Calu3 (cell line): ENCODE data around the gene ELAPOR1. TPM values are rescaled to one million over a fixed set of nuclear protein-coding genes. Genes with fewer than 3 reads are reported as not detected.

Experiments
- BruUV-seq: library from RNA; stranded (reverse); fragments of 400-500 nt; replicated peaks from 2 replicates; lab custom pipeline; 2021; lab: Mats Ljungman, UMichigan
- CTCF ChIA-PET: fragments of 300-600 bp; sonication (Branson Sonifier 250); formaldehyde crosslinking; loops from one replicate; lab custom pipeline; 2022; ENCODE audit warnings: antibody characterized with exemption; lab: Charles Lee
- DNase-seq: peaks from one replicate; pipeline ENCODE4 v3.0.0; 2022
- H3K27ac Mint-ChIP-seq: one replicate; pipeline ENCODE4 v1.8.0; 2022; ENCODE audit warnings: mixed read lengths; ENCODE audit not compliant: unreplicated experiment
- H3K27me3 Mint-ChIP-seq: one replicate; pipeline ENCODE4 v1.8.0; 2022; ENCODE audit warnings: mixed read lengths; ENCODE audit not compliant: unreplicated experiment
- H3K36me3 Mint-ChIP-seq: one replicate; pipeline ENCODE4 v1.8.0; 2022; ENCODE audit warnings: mild to moderate bottlenecking, moderate library complexity, mixed read lengths; ENCODE audit not compliant: insufficient read depth, unreplicated experiment
- H3K4me1 Mint-ChIP-seq: one replicate; pipeline ENCODE4 v1.8.0; 2022; ENCODE audit warnings: mild to moderate bottlenecking, low read depth, mixed read lengths; ENCODE audit not compliant: unreplicated experiment
- H3K4me3 Mint-ChIP-seq: one replicate; pipeline ENCODE4 v1.8.0; 2022; ENCODE audit warnings: mild to moderate bottlenecking, low read depth, moderate library complexity, mixed read lengths; ENCODE audit not compliant: unreplicated experiment
- H3K9me3 Mint-ChIP-seq: one replicate; pipeline ENCODE4 v1.8.0; 2022; ENCODE audit warnings: low read depth, mixed read lengths; ENCODE audit not compliant: unreplicated experiment
- intact Hi-C: fragments of 100-400 bp; cut with micrococcal nuclease; formaldehyde crosslinking; loops from one replicate; pipeline ENCODE4 v1.10.0; 2022; ENCODE audit not compliant: unreplicated experiment
- total RNA-seq: library from RNA; stranded (reverse); gene quantifications from 2 replicates; pipeline ENCODE4 v1.2.3, GENCODE V29; 2022
- TF ChIP-seq, protein P1 (sequence below): fragments of 200-600 bp; IDR thresholded peaks from one replicate; pipeline ENCODE4 v1.8.0; 2022; ENCODE audit warnings: antibody characterized with exemption; ENCODE audit not compliant: unreplicated experiment

Gene ELAPOR1
- total RNA-seq, 1 experiment from 2014 or later: 0.45 TPM

DNA sequence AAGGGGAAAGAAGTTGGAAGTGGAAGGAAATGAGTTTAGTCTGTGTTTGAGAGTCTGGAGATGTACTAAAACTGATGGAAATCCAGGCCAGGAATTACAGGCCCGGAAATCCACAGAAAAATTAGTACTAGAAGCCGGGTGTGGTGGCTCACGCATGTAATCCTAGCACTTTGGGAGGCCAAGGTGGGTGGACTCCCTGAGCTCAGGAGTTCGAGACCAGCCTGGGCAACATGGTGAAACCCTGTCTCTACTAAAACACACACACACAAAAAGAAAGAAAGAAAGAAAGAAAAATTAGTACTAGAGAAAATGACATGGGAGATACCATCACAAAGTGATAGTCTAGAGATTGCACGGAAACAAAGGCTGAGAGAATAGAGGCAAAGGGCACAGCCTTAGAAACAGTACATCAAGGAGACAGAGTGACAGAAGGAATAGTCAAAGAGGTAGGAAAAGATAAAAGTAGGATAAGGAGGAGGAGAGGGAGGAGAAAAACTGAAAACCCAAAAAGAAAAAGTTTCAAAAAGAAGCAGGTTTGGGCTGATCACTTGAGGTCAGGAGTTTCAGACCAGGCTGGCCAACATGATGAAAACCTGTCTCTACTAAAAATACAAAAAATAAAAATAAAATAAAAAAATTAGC, 33.4 kb upstream of the ELAPOR1 start:
- H3K4me3 Mint-ChIP-seq: no peak overlapping the region
- no peaks in the 10 kb centered on the region for H3K27me3 Mint-ChIP-seq
- no peak for DNase-seq
- intact Hi-C loops: no loop called here
- peaks cover 7% of the 10 kb centered on the region for H3K36me3 Mint-ChIP-seq
- no peaks in the 10 kb centered on the region for H3K4me1 Mint-ChIP-seq
- no peak overlapping the region for H3K27ac Mint-ChIP-seq
- no peaks in the 10 kb centered on the region for H3K9me3 Mint-ChIP-seq
- CTCF ChIA-PET: no interaction called here
- no TSS peak for BruUV-seq
- TF ChIP-seq, protein P1, sequence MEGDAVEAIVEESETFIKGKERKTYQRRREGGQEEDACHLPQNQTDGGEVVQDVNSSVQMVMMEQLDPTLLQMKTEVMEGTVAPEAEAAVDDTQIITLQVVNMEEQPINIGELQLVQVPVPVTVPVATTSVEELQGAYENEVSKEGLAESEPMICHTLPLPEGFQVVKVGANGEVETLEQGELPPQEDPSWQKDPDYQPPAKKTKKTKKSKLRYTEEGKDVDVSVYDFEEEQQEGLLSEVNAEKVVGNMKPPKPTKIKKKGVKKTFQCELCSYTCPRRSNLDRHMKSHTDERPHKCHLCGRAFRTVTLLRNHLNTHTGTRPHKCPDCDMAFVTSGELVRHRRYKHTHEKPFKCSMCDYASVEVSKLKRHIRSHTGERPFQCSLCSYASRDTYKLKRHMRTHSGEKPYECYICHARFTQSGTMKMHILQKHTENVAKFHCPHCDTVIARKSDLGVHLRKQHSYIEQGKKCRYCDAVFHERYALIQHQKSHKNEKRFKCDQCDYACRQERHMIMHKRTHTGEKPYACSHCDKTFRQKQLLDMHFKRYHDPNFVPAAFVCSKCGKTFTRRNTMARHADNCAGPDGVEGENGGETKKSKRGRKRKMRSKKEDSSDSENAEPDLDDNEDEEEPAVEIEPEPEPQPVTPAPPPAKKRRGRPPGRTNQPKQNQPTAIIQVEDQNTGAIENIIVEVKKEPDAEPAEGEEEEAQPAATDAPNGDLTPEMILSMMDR: no peak

DNA sequence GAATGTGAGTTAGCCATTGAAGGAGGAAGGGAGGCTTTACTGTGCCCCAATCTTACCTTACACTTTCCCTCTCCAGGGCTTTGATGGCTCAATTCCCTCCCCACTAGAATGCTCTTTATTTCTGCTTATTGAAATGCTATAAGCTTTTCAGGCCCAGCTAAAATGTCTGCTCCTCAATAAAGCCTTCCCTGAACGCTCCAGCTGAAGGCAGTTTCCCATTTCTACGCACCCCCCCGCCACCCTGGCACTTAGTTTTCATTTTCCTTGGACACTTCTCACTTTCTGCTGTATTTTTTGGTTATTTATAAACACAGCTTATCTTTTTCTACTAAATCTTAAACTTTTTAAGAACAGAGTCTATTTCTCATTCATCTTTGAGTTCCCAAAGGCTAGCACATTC, 30.4 kb upstream of the ELAPOR1 start:
- no peak for DNase-seq
- H3K9me3 Mint-ChIP-seq: no peaks in the 10 kb centered on the region
- CTCF ChIA-PET: no interaction called here
- H3K4me1 Mint-ChIP-seq: no peaks in the 10 kb centered on the region
- TF ChIP-seq, protein P1: no peak
- H3K36me3 Mint-ChIP-seq: no peaks in the 10 kb centered on the region
- H3K27ac Mint-ChIP-seq: no peak overlapping the region
- no peak overlapping the region for H3K4me3 Mint-ChIP-seq
- BruUV-seq: no TSS peak
- intact Hi-C loops: no loop called here
- no peaks in the 10 kb centered on the region for H3K27me3 Mint-ChIP-seq

- H3K27me3 Mint-ChIP-seq: no peaks in the 10 kb centered on the region
These were observed 30.0 kb upstream of the ELAPOR1 start for GRCh38 chr1:109083923-109084322.

DNA sequence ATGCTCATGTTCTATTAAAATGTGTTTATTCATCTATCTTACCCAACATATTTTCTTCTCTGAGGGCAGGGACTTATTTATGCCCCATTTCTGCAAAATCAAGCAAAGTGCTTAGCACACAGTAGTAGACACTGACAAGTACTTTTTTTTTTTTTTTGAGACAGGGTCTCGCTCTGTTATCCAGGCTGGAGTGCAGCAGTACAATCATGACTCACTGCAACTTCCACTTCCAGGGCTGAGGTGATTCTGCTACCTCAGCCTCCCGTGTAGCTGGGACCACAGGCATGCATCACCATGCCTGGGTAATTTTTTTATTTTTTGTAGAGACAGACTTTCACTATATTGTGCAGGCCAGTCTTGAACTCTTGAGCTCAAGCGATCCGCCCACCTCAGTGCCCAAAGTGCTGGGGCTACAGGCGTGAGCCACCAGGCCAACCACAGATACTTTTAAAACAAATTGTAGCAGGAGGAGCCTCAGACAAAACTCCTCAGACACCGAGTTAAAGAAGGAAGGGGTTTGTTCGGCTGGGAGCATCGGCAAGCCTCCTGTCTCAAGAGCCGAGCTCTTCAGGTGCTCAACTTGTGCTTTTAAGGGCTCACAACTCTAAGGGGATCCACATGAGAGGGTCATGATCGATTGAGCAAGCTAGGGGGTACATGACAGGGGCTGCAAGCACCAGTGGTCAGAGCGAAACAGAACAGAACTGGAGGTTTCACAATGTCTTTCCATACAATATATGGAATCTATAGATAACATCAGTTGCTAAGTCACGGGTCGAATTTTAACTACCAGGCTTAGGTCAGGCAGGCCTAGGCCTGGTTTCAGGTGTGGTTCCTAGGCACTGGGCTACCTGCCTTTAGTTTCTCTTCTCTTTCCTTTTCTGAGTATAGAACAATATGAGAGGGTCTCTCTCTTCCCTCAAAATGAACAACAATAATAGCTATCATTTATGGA, 29.1 kb upstream of the ELAPOR1 start:
- Mint-ChIP-seq H3K27me3 (no peaks in the 10 kb centered on the region), H3K4me3 (no peak overlapping the region), H3K27ac (no peak overlapping the region), H3K4me1 (no peaks in the 10 kb centered on the region), H3K9me3 (no peaks in the 10 kb centered on the region), H3K36me3 (no peaks in the 10 kb centered on the region)
- intact Hi-C loops: no loop called here
- TF ChIP-seq, protein P1: no peak
- no TSS peak for BruUV-seq
- no peak for DNase-seq
- CTCF ChIA-PET: no interaction called here

More at GRCh38 chr1:109083923-109084322, 30.0 kb upstream of the ELAPOR1 start:
- TF ChIP-seq, protein P1: no peak
- DNase-seq: no peak
- Mint-ChIP-seq H3K27ac (no peak overlapping the region), H3K4me1 (no peaks in the 10 kb centered on the region), H3K36me3 (no peaks in the 10 kb centered on the region), H3K9me3 (no peaks in the 10 kb centered on the region), H3K4me3 (no peak overlapping the region)
- CTCF ChIA-PET: no interaction called here
- no TSS peak for BruUV-seq
- intact Hi-C loops: no loop called here
